HCT116 (cell line): ENCODE measurements around the gene COBL. TPM values are rescaled to one million over a fixed set of nuclear protein-coding genes. Genes with fewer than 3 reads are reported as not detected.

Experiments used
- ATAC-seq: fragments of 200-7000 bp; cut with Tn5 transposase; 2 replicates; pipeline ENCODE4 v1.9.1; 2020; ENCODE audit warnings: mild to moderate bottlenecking, moderate library complexity
- BruUV-seq: library from RNA; stranded (reverse); fragments of 400-500 nt; replicated peaks from 2 replicates; lab custom pipeline; 2021; lab: Mats Ljungman, UMichigan
- CTCF ChIA-PET: fragments of 300-600 bp; sonication (Branson Sonifier 250); formaldehyde crosslinking; loops from one replicate; lab custom pipeline; 2021; ENCODE audit warnings: antibody characterized with exemption; lab: Charles Lee
- POLR2A ChIA-PET: fragments of 300-600, 350-600 bp; sonication (Branson Sonifier 250); formaldehyde crosslinking; loops from one replicate; lab custom pipeline; 2021; ENCODE audit warnings: antibody characterized with exemption; lab: Charles Lee
- RAD21 ChIA-PET, 2 experiments: fragments of 300-600 bp; sonication (Branson Sonifier 250); formaldehyde crosslinking; loops; one replicate each; lab custom pipeline; 2023; ENCODE audit warnings: low total read pairs in 2 of 2; ENCODE audit not compliant: uncharacterized antibody in 2 of 2, unreplicated experiment in 2 of 2, low non-redundant PET in 1 of 2; lab: Charles Lee
- DNase-seq: peaks from one replicate; pipeline ENCODE4 v3.0.0-alpha.2; 2010; ENCODE audit warnings: low read depth, low spot score
- H2AFZ ChIP-seq: fragments of 200-600 bp; shearing (Covaris generic), sonication (generic); 2 replicates; pipeline ENCODE4 v1.6.1; 2017; ENCODE audit warnings: low read depth, mixed run types, mixed read lengths, antibody characterized with exemption, low read length; ENCODE audit not compliant: poor library complexity, severe bottlenecking
- H3K27ac ChIP-seq: 2 replicates; pipeline ENCODE4 v1.5.1; 2012; ENCODE audit warnings: low read depth, low read length
- H3K27me3 ChIP-seq: fragments of 200-600 bp; sonication (generic); 2 replicates; pipeline ENCODE4 v1.6.1; 2016; ENCODE audit warnings: mixed run types, low read length, mixed read lengths; ENCODE audit not compliant: insufficient read depth
- H3K36me3 ChIP-seq, 2 experiments: fragments of 200-500 bp in 1 of 2; fragments of 200-600 bp in 1 of 2; sonication (Bioruptor generic) in 1 of 2; sonication (generic) in 1 of 2; 2 replicates each; pipeline versions ENCODE4 v1.5.1 to v1.6.1; 2014 to 2016; ENCODE audit warnings: low read length in 2 of 2, inconsistent platforms in 1 of 2, mixed read lengths in 1 of 2, mixed run types in 1 of 2; ENCODE audit not compliant: insufficient read depth in 2 of 2, control insufficient read depth in 1 of 2
- H3K4me1 ChIP-seq, 2 experiments: fragments of 200-600 bp in 1 of 2; sonication (generic) in 1 of 2; 2 replicates each; pipeline versions ENCODE4 v1.5.1 to v1.6.1; 2012 to 2017; ENCODE audit warnings: low read length in 2 of 2, inconsistent platforms in 1 of 2, mild to moderate bottlenecking in 1 of 2, mixed read lengths in 1 of 2, mixed run types in 1 of 2, moderate library complexity in 1 of 2; ENCODE audit not compliant: insufficient read depth in 2 of 2, control insufficient read depth in 1 of 2
- H3K4me2 ChIP-seq: fragments of 200-600 bp; sonication (generic); 2 replicates; pipeline ENCODE4 v1.6.1; 2017; ENCODE audit warnings: mixed run types, low read length, mixed read lengths
- H3K4me3 ChIP-seq, 2 experiments: fragments of 200-600 bp in 1 of 2; sonication (generic) in 1 of 2; replicated peaks in 1 of 2; 2 replicates each; pipeline ENCODE4 v1.5.1; 2011 to 2016; ENCODE audit warnings: low read length in 2 of 2, control low read depth in 1 of 2, low read depth in 1 of 2, mild to moderate bottlenecking in 1 of 2, mixed read lengths in 1 of 2, mixed run types in 1 of 2
- H3K79me2 ChIP-seq: fragments of 200-600 bp; sonication (generic); 2 replicates; pipeline ENCODE4 v1.6.1; 2017; ENCODE audit warnings: mild to moderate bottlenecking, mixed run types, low read length, moderate library complexity, mixed read lengths; ENCODE audit not compliant: insufficient read depth
- H3K9ac ChIP-seq: fragments of 200-600 bp; sonication (generic); 2 replicates; pipeline ENCODE4 v1.6.1; 2016; ENCODE audit warnings: low read length, mixed read lengths
- H3K9me2 ChIP-seq: fragments of 200-600 bp; sonication (generic), shearing (Covaris generic); 2 replicates; pipeline ENCODE4 v1.6.1; 2017; ENCODE audit warnings: mixed run types, mild to moderate bottlenecking, moderate library complexity; ENCODE audit not compliant: insufficient read depth
- H3K9me3 ChIP-seq, 2 experiments: fragments of 200-500 bp in 1 of 2; fragments of 200-600 bp in 1 of 2; sonication (Bioruptor generic) in 1 of 2; sonication (generic) in 1 of 2; 2 replicates each; pipeline ENCODE4 v1.6.1; 2014 to 2017; ENCODE audit warnings: low read length in 2 of 2, mixed read lengths in 2 of 2, inconsistent platforms in 1 of 2, low read depth in 1 of 2, mild to moderate bottlenecking in 1 of 2, mixed run types in 1 of 2, moderate library complexity in 1 of 2; ENCODE audit not compliant: control insufficient read depth in 1 of 2, insufficient read depth in 1 of 2
- H4K20me1 ChIP-seq: fragments of 200-600 bp; sonication (generic), shearing (Covaris generic); 2 replicates; pipeline ENCODE4 v1.6.1; 2017; ENCODE audit warnings: mixed run types, mild to moderate bottlenecking, moderate library complexity; ENCODE audit not compliant: insufficient read depth
- CBX3 ChIP-seq: IDR thresholded peaks from 2 replicates; pipeline ENCODE4 v1.6.1; 2012; ENCODE audit warnings: low read depth
- CEBPB ChIP-seq: IDR thresholded peaks from 2 replicates; pipeline ENCODE4 v1.6.1; 2012; ENCODE audit warnings: low read depth
- EGR1 ChIP-seq: IDR thresholded peaks from 2 replicates; pipeline ENCODE4 v1.6.1; 2012; ENCODE audit warnings: low read depth
- ELF1 ChIP-seq: IDR thresholded peaks from 2 replicates; pipeline ENCODE4 v1.6.1; 2012; ENCODE audit warnings: low read depth, borderline replicate concordance
- EZH2 ChIP-seq: fragments of 200-600 bp; sonication (generic); IDR thresholded peaks from 2 replicates; pipeline ENCODE4 v1.6.1; 2017; ENCODE audit warnings: antibody characterized with exemption, mixed run types
- FOSL1 ChIP-seq: IDR thresholded peaks from 2 replicates; pipeline ENCODE4 v1.6.1; 2012; ENCODE audit warnings: low read depth
- JUND ChIP-seq: IDR thresholded peaks from 2 replicates; pipeline ENCODE4 v1.6.1; 2012
- MAX ChIP-seq: IDR thresholded peaks from 2 replicates; pipeline ENCODE4 v1.6.1; 2012
- POLR2A ChIP-seq: IDR thresholded peaks from 2 replicates; pipeline ENCODE4 v1.7.0; 2011; ENCODE audit warnings: borderline replicate concordance; ENCODE audit not compliant: insufficient read depth, insufficient read length; ENCODE audit errors: extremely low read depth
- RAD21 ChIP-seq: IDR thresholded peaks from 2 replicates; pipeline ENCODE4 v1.6.1; 2012; ENCODE audit warnings: low read depth, mild to moderate bottlenecking
- REST ChIP-seq: IDR thresholded peaks from 2 replicates; pipeline ENCODE4 v1.6.1; 2012; ENCODE audit warnings: low read depth
- SP1 ChIP-seq: IDR thresholded peaks from 2 replicates; pipeline ENCODE4 v1.6.1; 2012; ENCODE audit warnings: low read depth
- SRF ChIP-seq: IDR thresholded peaks from 2 replicates; pipeline ENCODE4 v1.6.1; 2012; ENCODE audit warnings: low read depth
- TCF7L2 ChIP-seq: IDR thresholded peaks from 2 replicates; pipeline ENCODE4 v1.7.0; 2011; ENCODE audit warnings: borderline replicate concordance, inconsistent platforms; ENCODE audit not compliant: insufficient read depth, insufficient read length; ENCODE audit errors: extremely low read depth
- YY1 ChIP-seq: IDR thresholded peaks from 2 replicates; pipeline ENCODE4 v1.6.1; 2011; ENCODE audit warnings: low read length, low read depth, moderate library complexity, mild to moderate bottlenecking; ENCODE audit not compliant: insufficient replicate concordance; ENCODE audit errors: extremely low read depth
- ZBTB33 ChIP-seq: IDR thresholded peaks from 2 replicates; pipeline ENCODE4 v1.6.1; 2011; ENCODE audit warnings: mild to moderate bottlenecking, low read length, moderate library complexity; ENCODE audit not compliant: insufficient replicate concordance; ENCODE audit errors: extremely low read depth
- ZNF274 ChIP-seq: fragments of 200-500 bp; sonication (Bioruptor generic); IDR thresholded peaks from 2 replicates; pipeline ENCODE4 v1.6.1; 2014; ENCODE audit warnings: mild to moderate bottlenecking, low read depth, low read length, inconsistent platforms
- intact Hi-C: fragments of 100-400 bp; cut with micrococcal nuclease; formaldehyde crosslinking; loops from 2 replicates; pipeline ENCODE4 v1.10.0; 2022
- total RNA-seq: library from RNA; stranded (reverse); gene quantifications from one replicate; pipeline ENCODE4 v1.2.1, GENCODE V29; 2021; ENCODE audit not compliant: unreplicated experiment

Gene COBL
- total RNA-seq, 1 experiment from 2014 or later: 19.3 TPM

- ChIA-PET CTCF (no interaction called here), RAD21 (no interaction called here)
- intact Hi-C loops: no loop called here
- Histone ChIP-seq H3K79me2 (peaks cover 5% of the 10 kb centered on the region; the same call in 1 of the 2 replicates), H3K9me2 (no peaks in the 10 kb centered on the region), H3K4me1 (peaks cover 11 to 14% of the 10 kb centered on the region in 2 experiments), H3K9me3 (no peaks in the 10 kb centered on the region), H4K20me1 (no peaks in the 10 kb centered on the region), H3K4me3 (no peak overlapping the region), H2AFZ (no peak overlapping the region)
- BruUV-seq: no TSS peak
- DNase-seq (no peak), ATAC-seq (no peak)
- no peak for TF ChIP-seq TCF7L2
- TF ChIP-seq CBX3: no peak
- TF ChIP-seq RAD21: no peak
- TF ChIP-seq SP1: no peak
- TF ChIP-seq SRF: no peak
- no peak for TF ChIP-seq FOSL1
- no peak for TF ChIP-seq EZH2
- TF ChIP-seq EGR1: no peak
- no peak for TF ChIP-seq CEBPB
- TF ChIP-seq MAX: no peak
- TF ChIP-seq ZNF274: no peak
- no peak for TF ChIP-seq JUND
- no peak for TF ChIP-seq POLR2A
- no peak for TF ChIP-seq ELF1
- TF ChIP-seq YY1: no peak
- TF ChIP-seq REST: no peak
- no peak for TF ChIP-seq ZBTB33
- TF ChIP-seq, all 23 proteins: peak for 0
- POLR2A ChIA-PET: no interaction called here
- H3K27me3 ChIP-seq: no peaks in the 10 kb centered on the region
- no peak overlapping the region for H3K9ac ChIP-seq
- H3K36me3 ChIP-seq: no peaks in the 10 kb centered on the region
- no peak overlapping the region for H3K4me2 ChIP-seq
- H3K27ac ChIP-seq: no peak overlapping the region
Measured at GRCh38 chr7:51300762-51301674, 15.6 kb downstream of the COBL start.
